Common myeloid progenitor, CD34-positive (primary cell): Measurements from ENCODE around the gene TNFSF15.

Source experiments
- CTCF ChIA-PET: fragments of 350-600 bp; sonication (Branson Sonifier 250); formaldehyde crosslinking; loops from one replicate; lab custom pipeline; 2021; ENCODE audit warnings: antibody characterized with exemption; lab: Charles Lee
- POLR2A ChIA-PET: fragments of 350-600 bp; sonication (Branson Sonifier 250); formaldehyde crosslinking; loops from one replicate; lab custom pipeline; 2021; ENCODE audit warnings: antibody characterized with exemption; lab: Charles Lee
- DNase-seq, 3 donors: peaks; one replicate each; pipeline versions ENCODE4 v3.0.0 to v3.0.0-alpha.2; 2013
- H3K27ac ChIP-seq, 2 experiments: 1 replicate in 1 of 2; 2 replicates in 1 of 2; pipeline ENCODE4 v1.7.0; 2013; ENCODE audit warnings: inconsistent platforms in 2 of 2, low read length in 2 of 2, mild to moderate bottlenecking in 2 of 2, low read depth in 1 of 2, moderate library complexity in 1 of 2; ENCODE audit not compliant: severe bottlenecking in 2 of 2, insufficient read depth in 1 of 2, poor library complexity in 1 of 2
- H3K27me3 ChIP-seq, 5 experiments: replicated peaks in 2 of 5; 1 replicate in 3 of 5; 2 replicates in 2 of 5; pipeline versions ENCODE4 v1.6.1 to v1.7.0; 2013; ENCODE audit warnings: low read length in 4 of 5, mild to moderate bottlenecking in 2 of 5, moderate library complexity in 2 of 5, inconsistent platforms in 1 of 5; ENCODE audit not compliant: insufficient read depth in 5 of 5, control insufficient read depth in 4 of 5
- H3K36me3 ChIP-seq, 4 experiments: 1 replicate in 2 of 4; 2 replicates in 2 of 4; pipeline versions ENCODE4 v1.6.1 to v1.7.0; 2013; ENCODE audit warnings: low read length in 3 of 4, control low read depth in 1 of 4, mild to moderate bottlenecking in 1 of 4; ENCODE audit not compliant: control insufficient read depth in 4 of 4, insufficient read depth in 4 of 4
- H3K4me1 ChIP-seq, 4 experiments: 1 replicate in 3 of 4; 2 replicates in 1 of 4; pipeline versions ENCODE4 v1.6.1 to v1.7.1; 2013; ENCODE audit warnings: low read length in 3 of 4, mild to moderate bottlenecking in 3 of 4, control low read depth in 1 of 4, inconsistent platforms in 1 of 4, moderate library complexity in 1 of 4; ENCODE audit not compliant: control insufficient read depth in 4 of 4, insufficient read depth in 4 of 4; ENCODE audit errors: control extremely low read depth in 1 of 4
- H3K4me3 ChIP-seq, 7 experiments: 1 replicate in 4 of 7; 2 replicates in 3 of 7; pipeline versions ENCODE4 v1.5.1 to v1.7.0; 2013; ENCODE audit warnings: mild to moderate bottlenecking in 7 of 7, low read length in 6 of 7, moderate library complexity in 6 of 7, inconsistent platforms in 2 of 7, low read depth in 2 of 7, control low read depth in 1 of 7; ENCODE audit not compliant: insufficient read depth in 4 of 7, control insufficient read depth in 1 of 7; ENCODE audit errors: extremely low read depth in 1 of 7
- H3K9me3 ChIP-seq, 5 experiments: 1 replicate in 4 of 5; 2 replicates in 1 of 5; pipeline versions ENCODE4 v1.6.1 to v1.7.1; 2013; ENCODE audit warnings: low read length in 4 of 5, mild to moderate bottlenecking in 2 of 5, inconsistent platforms in 1 of 5, low read depth in 1 of 5, moderate library complexity in 1 of 5; ENCODE audit not compliant: control insufficient read depth in 4 of 5, insufficient read depth in 2 of 5; ENCODE audit errors: control extremely low read depth in 1 of 5
- WGBS: methylation state at CpG from one replicate; pipeline ENCODE4 v1.1.5; 2013; ENCODE audit not compliant: insufficient coverage; 5-methylcytosine and 5-hydroxymethylcytosine counted together

The TNFSF15 gene

GRCh38 chr9:114757395-114757794 is 48.4 kb downstream of the TNFSF15 start:
- 100% methylated on average over 1 of the region's 2 CpGs for WGBS
- peaks cover 0 to 4% (median 3%) of the 10 kb centered on the region in 5 experiments for H3K9me3 ChIP-seq
- peaks cover 0 to 28% (median 5%) of the 10 kb centered on the region in 4 experiments for H3K4me1 ChIP-seq
- ChIA-PET CTCF (interaction anchor here (0.8 to 1.0 kb wide), 2 partner anchors 10 to 352 kb away, joined by 3 read pairs; no protein-coding TSS in a partner anchor), POLR2A (no interaction called here)
- no peak for DNase-seq
- H3K27ac ChIP-seq, result no peak overlapping the region
- no peaks in the 10 kb centered on the region for H3K27me3 ChIP-seq
- no peaks in the 10 kb centered on the region for H3K36me3 ChIP-seq
- H3K4me3 ChIP-seq, result no peak overlapping the region

DNA sequence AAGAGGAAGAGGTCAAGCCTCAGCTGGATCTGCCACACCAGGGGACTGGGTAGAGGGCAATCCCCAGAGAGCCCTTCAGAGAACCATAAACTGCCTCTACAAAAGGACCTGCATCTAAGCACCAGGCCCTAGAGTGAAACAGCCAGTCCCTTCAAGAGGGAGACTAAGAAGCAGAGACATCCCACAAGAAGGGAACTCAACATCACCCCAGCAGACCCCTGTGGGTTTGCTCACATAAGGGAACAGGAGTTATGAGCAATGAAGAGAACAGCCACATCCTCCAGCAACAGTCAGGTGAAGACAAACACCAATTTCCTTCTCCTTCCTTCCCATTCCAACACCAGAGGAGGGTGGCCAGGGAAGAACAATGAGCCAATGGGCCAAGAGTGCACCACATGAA is 48.9 kb downstream of the TNFSF15 start:
- H3K27me3 ChIP-seq, result no peaks in the 10 kb centered on the region
- no peak overlapping the region for H3K27ac ChIP-seq
- no peak overlapping the region for H3K4me3 ChIP-seq
- H3K4me1 ChIP-seq, result peaks cover 0 to 28% (median 5%) of the 10 kb centered on the region in 4 experiments
- peaks cover 0 to 4% (median 3%) of the 10 kb centered on the region in 5 experiments for H3K9me3 ChIP-seq
- no peak for DNase-seq
- H3K36me3 ChIP-seq, result no peaks in the 10 kb centered on the region
- ChIA-PET CTCF (interaction anchor here (0.8 to 1.0 kb wide), 2 partner anchors 10 to 352 kb away, joined by 3 read pairs; no protein-coding TSS in a partner anchor), POLR2A (no interaction called here)

DNA sequence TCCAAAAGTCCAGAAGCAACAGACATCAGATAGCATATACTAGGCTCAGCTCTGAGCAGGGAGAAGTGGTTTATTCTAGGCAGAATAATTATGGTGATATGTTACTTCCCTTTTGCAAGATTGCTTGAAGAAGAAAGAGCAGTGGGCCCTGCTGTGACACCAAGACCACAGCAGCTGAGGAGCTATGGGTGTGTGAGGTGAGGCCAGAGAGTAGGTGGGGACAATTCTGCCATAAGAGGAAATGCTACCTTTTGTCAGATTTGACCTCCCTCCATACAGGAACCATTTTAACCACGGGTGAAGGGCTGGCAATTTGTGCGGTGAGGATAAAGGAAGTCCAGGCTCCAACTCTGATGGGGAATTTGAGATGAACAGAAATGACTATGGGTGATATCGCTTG is 51.3 kb downstream of the TNFSF15 start:
- Histone ChIP-seq H3K27ac (no peak overlapping the region), H3K4me3 (no peak overlapping the region), H3K9me3 (peaks cover 0 to 4% (median 3%) of the 10 kb centered on the region in 5 experiments), H3K4me1 (peaks cover 0 to 28% (median 5%) of the 10 kb centered on the region in 4 experiments), H3K27me3 (no peaks in the 10 kb centered on the region), H3K36me3 (no peaks in the 10 kb centered on the region)
- WGBS, result 100% methylated on average over 1 of the region's 3 CpGs
- CTCF ChIA-PET, result interaction anchor here (0.9 to 2.2 kb wide), 5 partner anchors 14 to 152 kb away, joined by 3 to 8 read pairs (median 3); no protein-coding TSS in a partner anchor
- POLR2A ChIA-PET, result interaction anchor here (1.2 kb wide), 1 partner anchor 12 kb away, joined by 4 read pairs; no protein-coding TSS in a partner anchor
- peak; percentile 34 to 83 (median 75) for DNase-seq

DNA sequence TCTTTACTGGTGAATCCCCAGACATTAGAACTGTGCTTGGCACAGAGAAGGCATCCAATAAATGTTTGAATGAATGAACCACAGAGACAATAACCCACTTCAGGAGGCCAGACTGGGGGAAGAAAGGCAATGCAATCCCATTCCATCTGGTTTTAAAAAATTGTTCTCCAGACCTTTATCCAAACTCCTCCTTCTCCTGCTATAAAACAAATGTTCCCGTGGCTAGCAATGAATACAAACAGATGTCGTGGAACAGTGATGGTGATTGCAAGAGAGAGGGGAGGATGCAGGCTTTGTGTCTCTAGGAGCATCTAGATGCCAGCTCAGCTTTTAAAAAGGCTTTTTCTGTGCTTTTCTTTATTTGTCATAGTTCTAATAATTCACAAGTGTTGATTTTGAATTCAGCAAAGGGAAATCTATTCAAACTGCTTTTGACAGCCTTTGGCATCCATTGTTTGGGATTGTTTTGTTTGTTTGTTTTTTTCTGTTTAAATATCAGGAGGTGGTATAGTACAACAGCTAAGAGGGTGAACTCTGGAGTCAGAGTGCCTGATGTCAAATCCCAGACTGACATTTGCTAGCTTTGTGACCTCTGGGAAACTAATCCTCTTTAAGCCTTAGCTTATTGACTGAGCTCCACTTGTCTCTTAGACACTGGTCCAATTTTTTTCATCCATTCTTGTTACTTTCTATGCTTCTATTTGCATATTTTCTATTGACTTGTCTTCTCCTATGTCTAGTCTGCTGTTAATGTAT is 59.1 kb downstream of the TNFSF15 start:
- POLR2A ChIA-PET, result no interaction called here
- no CpG with 5 or more reads among the region's 2 CpGs for WGBS
- Histone ChIP-seq H3K36me3 (no peaks in the 10 kb centered on the region), H3K4me1 (no peaks in the 10 kb centered on the region), H3K27me3 (no peaks in the 10 kb centered on the region), H3K4me3 (no peak overlapping the region), H3K27ac (no peak overlapping the region), H3K9me3 (no peaks in the 10 kb centered on the region)
- DNase-seq, result no peak
- CTCF ChIA-PET, result interaction anchor here (1.2 kb wide), 1 partner anchor 164 kb away, joined by 3 read pairs; no protein-coding TSS in a partner anchor

DNA sequence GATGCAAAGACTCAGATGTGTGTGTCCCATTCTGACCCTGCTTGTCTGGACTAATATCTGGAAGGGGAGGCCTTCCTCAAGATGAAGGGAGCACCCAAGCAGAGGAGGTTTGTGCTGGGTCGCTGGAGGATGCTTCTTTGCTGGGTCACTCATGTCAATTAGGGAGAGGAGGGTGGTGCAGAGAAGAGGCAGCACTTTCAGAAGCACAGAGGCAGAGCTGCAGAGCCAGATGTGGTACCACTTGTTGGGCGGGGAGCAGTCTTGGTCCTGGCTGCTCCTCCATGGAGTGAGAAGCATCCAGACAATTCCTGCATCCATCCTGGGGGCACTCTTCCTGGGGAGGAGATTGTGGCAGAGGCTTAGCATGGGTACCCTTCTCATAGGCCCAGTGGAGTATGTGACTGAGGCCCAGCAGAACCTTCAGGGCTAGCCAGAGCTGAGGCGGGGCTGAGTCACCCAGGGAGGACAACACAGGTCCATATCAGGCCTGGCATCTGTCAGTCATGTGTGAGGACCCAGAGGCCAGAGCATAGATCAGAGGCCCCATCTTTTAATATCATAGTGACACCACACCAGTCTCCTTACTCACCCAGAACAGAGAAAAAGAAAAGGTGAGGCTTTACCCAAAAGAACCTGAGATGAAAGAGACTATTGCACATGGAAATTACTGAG is 59.8 kb downstream of the TNFSF15 start:
- no peak for DNase-seq
- no peak overlapping the region for H3K4me3 ChIP-seq
- no peaks in the 10 kb centered on the region for H3K36me3 ChIP-seq
- no peaks in the 10 kb centered on the region for H3K27me3 ChIP-seq
- H3K9me3 ChIP-seq, result no peaks in the 10 kb centered on the region
- H3K27ac ChIP-seq, result no peak overlapping the region
- 93% methylated on average over 3 of the region's 3 CpGs for WGBS
- no peaks in the 10 kb centered on the region for H3K4me1 ChIP-seq
- CTCF ChIA-PET, result interaction anchor here (0.8 to 1.2 kb wide), 2 partner anchors 164 to 260 kb away, joined by 3 read pairs; no protein-coding TSS in a partner anchor
- POLR2A ChIA-PET, result no interaction called here

GRCh38 chr9:114745108-114745848 is 60.6 kb downstream of the TNFSF15 start:
- Histone ChIP-seq H3K4me1 (no peaks in the 10 kb centered on the region), H3K27ac (no peak overlapping the region), H3K9me3 (no peaks in the 10 kb centered on the region), H3K27me3 (no peaks in the 10 kb centered on the region), H3K4me3 (no peak overlapping the region), H3K36me3 (no peaks in the 10 kb centered on the region)
- ChIA-PET POLR2A (no interaction called here), CTCF (interaction anchor here (0.8 kb wide), 1 partner anchor 260 kb away, joined by 3 read pairs; no protein-coding TSS in a partner anchor)
- WGBS, result 100% methylated on average over 1 of the region's 6 CpGs
- no peak for DNase-seq
